ENCODE measurements around the gene CCDC191.

GRCh38 chr3:114089675-114090074, 33.3 kb upstream of the CCDC191 start:
- TF ChIP-seq CTCF (optimal IDR thresholded peaks at IDR 0.05 in 1 of 3, IDR thresholded peaks at IDR 0.05 in 1 of 3, conservative IDR thresholded peaks at IDR 0.05 in 1 of 3; ENCODE audit: extremely low read depth in 1 of 3, insufficient read depth in 2 of 3, low read length in 3 of 3) = no peak
- TF ChIP-seq EZH2 (IDR thresholded peaks at IDR 0.05; ENCODE audit: low read length) = no peak

Data from keratinocyte (primary cell).